ENCODE results near the gene C1orf198.

DNA sequence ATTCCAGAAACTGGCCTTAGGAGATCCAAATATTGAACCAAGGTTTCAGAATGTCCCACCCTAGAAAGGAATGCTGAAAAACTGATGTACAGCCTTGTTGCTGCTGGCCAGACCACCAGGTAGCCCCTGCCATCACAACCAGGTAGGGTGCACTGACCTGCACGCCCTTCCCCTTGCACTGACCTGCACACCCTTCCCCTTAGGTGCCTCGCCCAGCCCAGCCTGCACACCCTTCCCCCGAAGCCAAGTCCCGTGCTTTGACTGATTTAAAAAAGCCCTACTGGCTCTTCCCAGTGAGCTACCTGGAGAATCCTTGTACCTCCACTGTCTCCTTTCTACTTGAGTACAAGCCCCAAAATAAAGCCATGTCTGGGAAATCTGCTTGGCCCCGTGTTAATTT lies 26.3 kb upstream of the C1orf198 start:
- TF ChIP-seq, protein P1, sequence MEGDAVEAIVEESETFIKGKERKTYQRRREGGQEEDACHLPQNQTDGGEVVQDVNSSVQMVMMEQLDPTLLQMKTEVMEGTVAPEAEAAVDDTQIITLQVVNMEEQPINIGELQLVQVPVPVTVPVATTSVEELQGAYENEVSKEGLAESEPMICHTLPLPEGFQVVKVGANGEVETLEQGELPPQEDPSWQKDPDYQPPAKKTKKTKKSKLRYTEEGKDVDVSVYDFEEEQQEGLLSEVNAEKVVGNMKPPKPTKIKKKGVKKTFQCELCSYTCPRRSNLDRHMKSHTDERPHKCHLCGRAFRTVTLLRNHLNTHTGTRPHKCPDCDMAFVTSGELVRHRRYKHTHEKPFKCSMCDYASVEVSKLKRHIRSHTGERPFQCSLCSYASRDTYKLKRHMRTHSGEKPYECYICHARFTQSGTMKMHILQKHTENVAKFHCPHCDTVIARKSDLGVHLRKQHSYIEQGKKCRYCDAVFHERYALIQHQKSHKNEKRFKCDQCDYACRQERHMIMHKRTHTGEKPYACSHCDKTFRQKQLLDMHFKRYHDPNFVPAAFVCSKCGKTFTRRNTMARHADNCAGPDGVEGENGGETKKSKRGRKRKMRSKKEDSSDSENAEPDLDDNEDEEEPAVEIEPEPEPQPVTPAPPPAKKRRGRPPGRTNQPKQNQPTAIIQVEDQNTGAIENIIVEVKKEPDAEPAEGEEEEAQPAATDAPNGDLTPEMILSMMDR (IDR thresholded peaks at IDR 0.05): no peak
- no peak for TF ChIP-seq POLR2A (IDR thresholded peaks at IDR 0.05)
